COLO668 (cell line): Measurements from ENCODE around the gene HCLS1.

ENCODE experiments used
- DNase-seq: peaks from one replicate; lab custom pipeline; 2025; ENCODE audit not compliant: unreplicated experiment; lab: John Stamatoyannopoulos, UW

Gene HCLS1

GRCh38 chr3:121658716-121659435 lies 1.8 kb downstream of the HCLS1 start:
- DNase-seq, result no peak

- no peak for DNase-seq
These were observed 6.0 kb downstream of the HCLS1 start for GRCh38 chr3:121654493-121655385.

- no peak for DNase-seq
These were observed 9.0 kb downstream of the HCLS1 start for GRCh38 chr3:121651684-121652083.

DNA sequence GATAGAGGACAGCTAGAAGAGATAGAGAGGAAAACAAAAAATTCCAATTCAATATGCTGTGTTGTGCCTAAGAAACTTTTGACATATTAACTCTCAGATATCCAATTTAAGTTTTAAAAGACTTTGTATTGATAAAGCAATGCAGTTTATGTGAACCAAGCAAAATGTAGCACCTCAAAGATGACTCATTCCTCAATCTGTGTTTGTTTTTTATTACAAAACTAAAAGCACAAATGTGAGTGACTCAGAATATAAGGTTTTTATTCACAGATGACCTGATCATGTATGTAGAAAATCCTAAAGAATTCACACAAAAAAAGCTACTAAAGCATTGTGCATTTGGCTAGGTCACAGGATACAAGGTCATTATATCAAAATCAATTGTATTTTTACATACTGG lies 11.1 kb downstream of the HCLS1 start:
- no peak for DNase-seq

- no peak for DNase-seq
These were observed 12.3 kb downstream of the HCLS1 start for GRCh38 chr3:121648219-121648958.

GRCh38 chr3:121645054-121645453 lies 15.6 kb downstream of the HCLS1 start:
- no peak for DNase-seq

GRCh38 chr3:121642601-121643314 lies 17.9 kb downstream of the HCLS1 start:
- DNase-seq, result no peak

DNA sequence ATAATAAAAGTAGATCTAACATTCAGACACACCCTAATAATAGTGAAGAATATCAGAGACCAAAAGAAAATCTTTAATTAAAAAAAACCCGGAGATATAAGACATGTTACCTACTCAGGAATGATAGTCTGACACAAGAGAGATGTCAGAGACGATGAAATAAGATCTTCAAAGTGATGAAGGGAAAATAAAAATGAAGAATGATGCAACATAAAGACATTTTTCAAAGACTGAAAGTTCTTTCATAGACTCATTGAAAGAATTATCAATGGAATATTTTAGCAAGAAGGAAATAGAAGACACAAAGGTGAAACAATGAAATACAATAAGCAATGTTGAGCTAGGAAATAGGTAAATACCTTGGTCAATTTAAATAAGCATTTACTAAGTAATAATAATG lies 19.6 kb downstream of the HCLS1 start:
- DNase-seq, result no peak

DNA sequence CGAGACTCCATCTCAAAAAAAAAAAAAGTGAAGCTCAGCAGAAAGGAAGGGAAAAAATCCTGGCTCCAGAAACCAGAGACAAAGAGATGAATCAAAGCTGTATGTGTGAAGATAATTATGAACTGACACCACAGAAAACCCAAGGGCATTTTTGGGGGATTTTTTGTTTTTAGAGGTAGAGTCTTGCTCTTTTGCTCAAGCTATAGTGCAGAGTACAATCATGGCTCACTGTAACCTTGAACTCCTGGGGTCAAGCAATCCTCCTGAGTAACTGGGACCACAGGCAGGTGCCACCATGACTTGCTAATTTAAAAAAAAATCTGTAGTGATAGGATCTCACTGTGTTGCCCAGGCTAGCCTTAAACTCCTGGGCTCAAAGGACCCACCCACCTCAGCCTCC lies 22.8 kb downstream of the HCLS1 start:
- no peak for DNase-seq

- DNase-seq, result no peak
These were observed 30.3 kb downstream of the HCLS1 start for GRCh38 chr3:121630355-121630754.

GRCh38 chr3:121629601-121630000 lies 31.1 kb downstream of the HCLS1 start:
- DNase-seq, result no peak

GRCh38 chr3:121627622-121628021 lies 33.1 kb downstream of the HCLS1 start:
- no peak for DNase-seq

GRCh38 chr3:121627211-121627610 lies 33.5 kb downstream of the HCLS1 start:
- DNase-seq, result no peak

- DNase-seq, result no peak
These were observed 34.2 kb downstream of the HCLS1 start for GRCh38 chr3:121626495-121626894.

DNA sequence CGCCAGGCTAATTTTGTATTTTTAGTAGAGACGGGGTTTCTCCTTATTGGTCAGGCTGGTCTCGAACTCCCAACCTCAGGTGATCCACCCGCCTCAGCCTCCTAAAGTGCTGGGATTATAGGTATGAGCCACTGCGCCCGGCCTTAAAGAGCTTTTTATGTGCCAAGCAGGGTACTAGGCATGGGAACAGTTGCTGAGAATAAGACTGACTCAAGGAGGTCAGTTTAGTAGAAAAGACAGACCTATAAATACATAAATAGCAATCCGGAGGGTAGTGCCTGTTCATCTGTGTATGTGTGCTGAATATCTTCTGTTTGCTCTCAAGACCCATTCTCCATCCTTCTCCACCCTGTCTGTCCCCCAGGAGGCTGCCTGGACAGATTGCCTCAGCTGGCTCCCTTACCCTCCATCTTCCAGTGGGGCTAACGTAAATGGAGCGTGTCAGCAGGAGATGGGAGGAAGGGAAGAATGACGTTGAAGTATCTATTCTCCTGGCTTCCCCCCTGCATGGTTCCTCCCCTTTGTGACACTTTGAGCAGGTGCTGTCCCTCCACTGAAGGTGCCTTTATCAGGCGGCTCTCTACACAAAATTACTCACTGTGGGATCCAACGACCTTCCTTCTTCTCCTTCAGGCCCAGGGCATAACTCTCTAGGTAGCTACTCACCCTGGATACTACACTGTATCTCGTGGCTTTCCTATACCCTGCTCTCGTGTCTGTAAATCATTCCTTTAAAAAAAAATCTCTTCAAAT lies 36.4 kb downstream of the HCLS1 start:
- no peak for DNase-seq

GRCh38 chr3:121621491-121621890 lies 39.2 kb downstream of the HCLS1 start:
- DNase-seq, result no peak

GRCh38 chr3:121619691-121620090 lies 41.0 kb downstream of the HCLS1 start:
- no peak for DNase-seq

DNA sequence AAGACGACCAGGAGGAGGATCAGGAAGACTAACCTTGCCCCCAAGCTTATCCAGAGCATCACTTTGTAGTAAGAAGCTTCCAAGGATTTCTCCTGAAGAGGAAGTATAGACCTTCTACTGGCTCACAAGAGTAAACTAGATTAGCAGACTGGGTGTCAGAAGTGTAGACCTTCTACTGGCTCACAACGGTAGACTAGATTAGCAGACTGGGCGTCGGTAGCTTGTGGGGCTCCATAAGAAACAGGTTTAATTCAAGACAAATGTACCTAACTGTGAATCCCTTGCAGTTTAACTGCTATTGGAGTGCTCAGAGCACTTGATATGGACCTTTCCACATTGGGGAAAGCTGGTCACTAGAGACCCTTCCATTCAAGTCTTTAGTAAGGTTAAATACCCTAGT lies 54.6 kb downstream of the HCLS1 start:
- DNase-seq, result no peak

GRCh38 chr3:121604759-121605158 lies 55.9 kb downstream of the HCLS1 start:
- no peak for DNase-seq

DNA sequence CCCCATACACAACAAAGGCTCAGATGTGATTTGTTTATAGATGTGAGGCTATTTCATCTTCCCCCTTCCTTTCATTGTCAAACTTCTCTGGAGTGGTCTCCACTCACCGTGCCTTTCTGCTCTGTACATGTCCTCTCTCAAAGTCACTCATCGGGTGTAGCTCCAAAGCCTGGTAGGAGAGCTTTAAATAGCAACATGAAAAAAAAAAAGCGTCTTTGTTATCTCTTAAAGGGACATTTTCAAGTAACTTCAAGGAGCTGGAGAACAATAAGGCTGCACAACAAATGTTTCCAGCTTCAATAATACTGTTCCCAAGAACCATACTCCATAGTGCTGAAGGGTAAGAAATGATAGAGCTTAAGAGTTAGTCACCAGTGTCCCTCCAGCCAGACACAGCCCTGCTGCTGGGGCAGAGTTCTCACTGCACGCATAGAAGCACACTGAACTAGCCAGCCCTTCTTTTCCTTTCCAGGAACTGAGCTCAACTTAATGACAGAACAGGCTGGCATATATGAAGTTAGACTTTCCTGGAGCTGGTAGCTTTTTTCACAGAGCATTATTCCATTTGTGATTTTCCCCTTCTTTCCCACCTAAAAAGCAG lies 59.4 kb downstream of the HCLS1 start:
- no peak for DNase-seq
